K562 (cell line): ENCODE measurements around the gene STAT6. TPM values are rescaled to one million over a fixed set of nuclear protein-coding genes. Genes with fewer than 3 reads are reported as not detected.

Experiments used
- ARID3B ChIP-seq: fragments of 250-450 bp; sonication (Bioruptor Pico); IDR thresholded peaks from 2 replicates; pipeline ENCODE4 v1.4.0; 2020; ENCODE audit warnings: borderline replicate concordance
- CHD1 ChIP-seq: fragments of 200-600 bp; sonication (generic); IDR thresholded peaks from one replicate; pipeline ENCODE4 v1.6.1; 2012; ENCODE audit warnings: mild to moderate bottlenecking, moderate library complexity, low read length, inconsistent platforms
- HNRNPH1 ChIP-seq: fragments of 200-400 bp; formaldehyde crosslinking; optimal IDR thresholded peaks from 2 replicates; pipeline ENCODE3; 2017; ENCODE audit warnings: low read depth, mild to moderate bottlenecking, low read length, moderate library complexity
- HOMEZ ChIP-seq: fragments of 250-450 bp; sonication (Bioruptor Pico); IDR thresholded peaks from 2 replicates; pipeline ENCODE4 v1.4.0; 2020; ENCODE audit warnings: mild to moderate bottlenecking, moderate library complexity
- KDM1A ChIP-seq, 2 experiments: fragments of 450-650 bp; IDR thresholded peaks; 2 replicates each; pipeline ENCODE4 v1.6.1; 2016; ENCODE audit warnings: mild to moderate bottlenecking in 2 of 2
- MEF2A ChIP-seq: IDR thresholded peaks from 2 replicates; pipeline ENCODE4 v1.6.1; 2011; ENCODE audit warnings: low read depth, mild to moderate bottlenecking, low read length, moderate library complexity; ENCODE audit not compliant: control insufficient read depth
- NEUROD1 ChIP-seq: fragments of 150-350 bp; IDR thresholded peaks from 2 replicates; pipeline ENCODE4 v1.6.1; 2014; ENCODE audit warnings: borderline replicate concordance, low read length, low read depth; ENCODE audit not compliant: partially characterized antibody
- PHF8 ChIP-seq: fragments of 200-600 bp; sonication (generic); IDR thresholded peaks from 2 replicates; pipeline ENCODE4 v1.6.1; 2012; ENCODE audit warnings: mixed run types, mild to moderate bottlenecking, inconsistent platforms, low read length, moderate library complexity, borderline replicate concordance
- SMARCC2 ChIP-seq: fragments of 450-650 bp; IDR thresholded peaks from 2 replicates; pipeline ENCODE4 v1.6.1; 2017; ENCODE audit warnings: antibody characterized with exemption, moderate library complexity, mild to moderate bottlenecking, low read depth
- SRSF3 ChIP-seq: fragments of 200-400 bp; formaldehyde crosslinking; IDR thresholded peaks from 2 replicates; pipeline ENCODE4 v1.6.1; 2016; ENCODE audit warnings: mild to moderate bottlenecking, low read length, moderate library complexity; ENCODE audit not compliant: insufficient read depth
- STAT5A ChIP-seq: IDR thresholded peaks from 2 replicates; pipeline ENCODE4 v1.6.1; 2012; ENCODE audit warnings: low read length, inconsistent platforms, borderline replicate concordance
- TAF1 ChIP-seq: IDR thresholded peaks from 2 replicates; pipeline ENCODE4 v1.6.1; 2011; ENCODE audit warnings: mild to moderate bottlenecking, low read length, moderate library complexity; ENCODE audit not compliant: insufficient read depth, control insufficient read depth, severe bottlenecking; ENCODE audit errors: extremely low read depth
- U2AF2 ChIP-seq: fragments of 200-400 bp; formaldehyde crosslinking; optimal IDR thresholded peaks from 2 replicates; pipeline ENCODE3; 2017; ENCODE audit warnings: low read depth, mild to moderate bottlenecking, low read length
- USF2 ChIP-seq: sonication (generic); formaldehyde crosslinking; IDR thresholded peaks from 2 replicates; pipeline ENCODE4 v1.5.0; 2020; ENCODE audit warnings: missing genetic modification reagents
- ZBTB33 ChIP-seq: sonication (generic); formaldehyde crosslinking; IDR thresholded peaks from 2 replicates; pipeline ENCODE4 v1.8.1; 2023; ENCODE audit warnings: mild to moderate bottlenecking, missing genetic modification reagents
- ZNF655 ChIP-seq: fragments of 250-450 bp; sonication (Bioruptor Pico); IDR thresholded peaks from 2 replicates; pipeline ENCODE4 v1.5.0; 2021
- polyA plus RNA-seq, 8 experiments: library from polyadenylated mRNA; depleted of rRNA in 4 of 8; stranded (reverse) in 5 of 8; unstranded in 3 of 8; fragments of >200 nt; fragmentation: Nextera tagmentation in 2 of 8; fragmentation: Illumina TruSeq in 1 of 8; extraction: Ambion mirVana in 2 of 8; extraction: Trizol in 1 of 8; gene quantifications; 2 replicates each; pipeline versions ENCODE4 v1.2.1 to v1.2.3, GENCODE V29; 2011 to 2014; ENCODE audit warnings: inconsistent platforms in 1 of 8, missing spikeins in 1 of 8
- total RNA-seq, 7 experiments: library from RNA; depleted of rRNA in 6 of 7; stranded (reverse); fragments of >200 nt in 6 of 7; fragmentation: Illumina TruSeq in 2 of 7; extraction: Trizol in 2 of 7; gene quantifications; 2 replicates each; pipeline versions ENCODE4 v1.2.1 to v1.2.3, GENCODE V29; 2011 to 2021; ENCODE audit warnings: low replicate concordance in 1 of 7

STAT6 gene
- total and polyA plus RNA-seq, 9 of the 15 experiments (the other 6 are each of a cell fraction or from before 2014, with no cell fraction given), result 2.4 to 49.5 (median 26.5) TPM

GRCh38 chr12:57109207-57110103 is 1.7 kb downstream of the STAT6 start (continued):
- no peak for TF ChIP-seq ZBTB33 (CRISPR knock-in tag)
- no peak for TF ChIP-seq ZNF655 (CRISPR knock-in tag)
- peak in 1 of 2 experiments; percentile 67; a peak in 3 of 4 replicates for TF ChIP-seq KDM1A (IDR thresholded peaks at IDR 0.05)
- TF ChIP-seq ARID3B (CRISPR knock-in tag), result no peak
- no peak for TF ChIP-seq HNRNPH1
- no peak for TF ChIP-seq U2AF2
- TF ChIP-seq STAT5A, result no peak
- TF ChIP-seq NEUROD1, result no peak
- TF ChIP-seq SRSF3, result no peak
- no peak for TF ChIP-seq CHD1
- TF ChIP-seq TAF1, result no peak
- no peak for TF ChIP-seq HOMEZ (CRISPR knock-in tag)
- no peak for TF ChIP-seq SMARCC2
- TF ChIP-seq PHF8, result no peak
- TF ChIP-seq MEF2A, result no peak
- TF ChIP-seq USF2 (CRISPR knock-in tag), result no peak
